ENCODE measurements around the gene TNFRSF13B.

DNA sequence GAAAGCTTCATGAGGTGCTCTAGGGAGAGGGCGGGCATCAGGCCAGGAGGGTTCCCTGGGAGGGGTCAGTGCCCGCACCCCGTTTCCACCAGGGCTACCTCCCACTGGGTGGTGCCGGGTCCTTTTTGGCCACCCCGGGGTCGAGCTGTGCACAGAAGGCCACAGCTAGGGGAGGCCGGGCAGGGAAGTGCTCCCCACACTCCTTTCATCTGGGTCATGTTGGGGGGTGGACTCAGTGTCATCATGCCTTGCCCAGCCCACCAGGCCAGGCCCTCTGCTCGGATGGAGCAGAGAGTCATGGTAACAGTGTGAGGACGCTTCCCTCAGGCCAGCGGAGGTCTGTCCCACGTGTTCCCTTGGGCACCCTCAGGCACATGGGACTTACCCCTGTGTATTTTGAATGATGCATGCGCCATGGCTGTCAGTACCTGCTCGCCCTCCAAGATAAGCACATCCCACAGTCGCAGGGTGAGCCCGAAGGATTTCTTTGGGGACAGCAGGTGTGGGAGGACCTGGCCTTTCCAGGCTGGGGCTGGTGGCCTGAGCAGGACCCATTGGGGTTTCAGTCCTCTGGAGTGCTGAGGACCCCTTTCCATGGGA lies 46.4 kb downstream of the TNFRSF13B start:
- TF ChIP-seq, protein P1, sequence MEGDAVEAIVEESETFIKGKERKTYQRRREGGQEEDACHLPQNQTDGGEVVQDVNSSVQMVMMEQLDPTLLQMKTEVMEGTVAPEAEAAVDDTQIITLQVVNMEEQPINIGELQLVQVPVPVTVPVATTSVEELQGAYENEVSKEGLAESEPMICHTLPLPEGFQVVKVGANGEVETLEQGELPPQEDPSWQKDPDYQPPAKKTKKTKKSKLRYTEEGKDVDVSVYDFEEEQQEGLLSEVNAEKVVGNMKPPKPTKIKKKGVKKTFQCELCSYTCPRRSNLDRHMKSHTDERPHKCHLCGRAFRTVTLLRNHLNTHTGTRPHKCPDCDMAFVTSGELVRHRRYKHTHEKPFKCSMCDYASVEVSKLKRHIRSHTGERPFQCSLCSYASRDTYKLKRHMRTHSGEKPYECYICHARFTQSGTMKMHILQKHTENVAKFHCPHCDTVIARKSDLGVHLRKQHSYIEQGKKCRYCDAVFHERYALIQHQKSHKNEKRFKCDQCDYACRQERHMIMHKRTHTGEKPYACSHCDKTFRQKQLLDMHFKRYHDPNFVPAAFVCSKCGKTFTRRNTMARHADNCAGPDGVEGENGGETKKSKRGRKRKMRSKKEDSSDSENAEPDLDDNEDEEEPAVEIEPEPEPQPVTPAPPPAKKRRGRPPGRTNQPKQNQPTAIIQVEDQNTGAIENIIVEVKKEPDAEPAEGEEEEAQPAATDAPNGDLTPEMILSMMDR (optimal IDR thresholded peaks at IDR 0.05 in 1 of 3, IDR thresholded peaks at IDR 0.05 in 1 of 3, conservative IDR thresholded peaks at IDR 0.05 in 1 of 3; ENCODE audit: extremely low read depth in 1 of 3, insufficient read depth in 2 of 3, low read length in 3 of 3), result no peak
- no peak for TF ChIP-seq EZH2 (IDR thresholded peaks at IDR 0.05; ENCODE audit: low read length)
